PC-9 (cell line): ENCODE data around the gene MRPL45. TPM values are rescaled to one million over a fixed set of nuclear protein-coding genes. Genes with fewer than 3 reads are reported as not detected.

Experiments
- BruUV-seq: library from RNA; stranded (reverse); fragments of 400-500 nt; replicated peaks from 2 replicates; lab custom pipeline; 2021; lab: Mats Ljungman, UMichigan
- CTCF ChIA-PET: fragments of 300-600 bp; sonication (Branson Sonifier 250); formaldehyde crosslinking; loops from one replicate; lab custom pipeline; 2022; ENCODE audit warnings: antibody characterized with exemption; lab: Charles Lee
- POLR2A ChIA-PET: fragments of 300-600 bp; sonication (Branson Sonifier 250); formaldehyde crosslinking; loops from one replicate; lab custom pipeline; 2022; ENCODE audit warnings: antibody characterized with exemption; ENCODE audit not compliant: unreplicated experiment; lab: Charles Lee
- DNase-seq, 2 experiments: peaks; one replicate each; pipeline versions ENCODE4 v3.0.0 to v3.0.0-alpha.2; 2015 to 2022; ENCODE audit warnings: mixed read lengths in 1 of 2
- H2AFZ ChIP-seq: fragments of 200-600 bp; sonication (generic); 2 replicates; pipeline ENCODE4 v1.8.1; 2017; ENCODE audit warnings: antibody characterized with exemption
- H3F3A ChIP-seq: fragments of 200-600 bp; sonication (generic); 2 replicates; pipeline ENCODE4 v1.8.1; 2017; ENCODE audit warnings: antibody characterized with exemption, mild to moderate bottlenecking, low read depth; ENCODE audit not compliant: insufficient read depth
- H3K27ac ChIP-seq: fragments of 200-600 bp; sonication (generic); 2 replicates; pipeline ENCODE4 v1.6.1; 2016; ENCODE audit warnings: mixed run types
- H3K27me3 ChIP-seq: fragments of 200-600 bp; sonication (generic); 2 replicates; pipeline ENCODE4 v1.6.1; 2016; ENCODE audit warnings: low read depth, mixed run types; ENCODE audit not compliant: insufficient read depth
- H3K36me3 ChIP-seq: fragments of 200-600 bp; sonication (generic); 2 replicates; pipeline ENCODE4 v1.6.1; 2016; ENCODE audit warnings: low read depth, mixed run types
- H3K4me1 ChIP-seq: fragments of 200-600 bp; sonication (generic); replicated peaks from 2 replicates; pipeline ENCODE4 v1.6.1; 2016; ENCODE audit warnings: mixed run types; ENCODE audit not compliant: insufficient read depth
- H3K4me2 ChIP-seq: fragments of 200-600 bp; sonication (generic); 2 replicates; pipeline ENCODE4 v1.6.1; 2017; ENCODE audit warnings: mixed run types
- H3K4me3 ChIP-seq: fragments of 200-600 bp; sonication (generic); 2 replicates; pipeline ENCODE4 v1.6.1; 2016; ENCODE audit warnings: mixed run types
- H3K79me2 ChIP-seq: fragments of 200-600 bp; sonication (generic); 2 replicates; pipeline ENCODE4 v1.6.1; 2017; ENCODE audit warnings: low read depth, mixed run types
- H3K9me2 ChIP-seq: fragments of 200-600 bp; sonication (generic); 2 replicates; pipeline ENCODE4 v1.8.1; 2017; ENCODE audit warnings: mild to moderate bottlenecking; ENCODE audit not compliant: insufficient read depth
- H3K9me3 ChIP-seq: fragments of 200-600 bp; sonication (generic); 2 replicates; pipeline ENCODE4 v1.8.1; 2016; ENCODE audit warnings: low read depth; ENCODE audit not compliant: insufficient read depth
- H4K20me1 ChIP-seq: fragments of 200-600 bp; sonication (generic); 2 replicates; pipeline ENCODE4 v1.8.1; 2017; ENCODE audit not compliant: insufficient read depth
- EZH2 ChIP-seq: fragments of 200-600 bp; sonication (generic); IDR thresholded peaks from 2 replicates; pipeline ENCODE4 v1.8.0; 2017; ENCODE audit warnings: antibody characterized with exemption, low read depth
- intact Hi-C: fragments of 100-400 bp; cut with micrococcal nuclease; formaldehyde crosslinking; loops from one replicate; pipeline ENCODE4 v1.10.0; 2022; ENCODE audit not compliant: unreplicated experiment
- total RNA-seq: library from RNA; stranded (reverse); gene quantifications from 2 replicates; pipeline ENCODE4 v1.2.3, GENCODE V29; 2021
- TF ChIP-seq, protein P1 (sequence below): fragments of 200-600 bp; sonication (generic); conservative IDR thresholded peaks from 2 replicates; pipeline ENCODE4 v1.6.1; 2017; ENCODE audit warnings: mixed run types, antibody characterized with exemption, mild to moderate bottlenecking, moderate library complexity

MRPL45 gene
- total RNA-seq, 1 experiment from 2014 or later: 56.2 TPM

DNA sequence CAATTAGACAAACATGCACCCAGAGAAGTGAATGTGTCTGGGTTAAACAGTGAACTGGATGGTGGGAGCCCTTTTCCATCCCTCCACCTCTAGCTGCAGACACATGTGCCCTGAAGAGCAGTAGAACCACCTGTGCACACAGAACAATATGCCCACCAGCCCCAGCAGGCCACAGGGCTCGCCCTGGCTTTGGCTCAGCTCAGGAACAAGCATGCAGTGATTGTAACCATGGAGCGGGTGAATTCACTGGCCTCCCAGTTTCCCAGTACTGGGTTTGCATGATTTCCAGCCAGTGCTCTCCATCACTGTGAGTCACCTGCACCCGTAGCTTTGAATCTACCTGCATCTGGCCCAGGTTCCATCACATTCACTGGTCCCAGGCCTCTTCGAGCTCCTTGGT, 41.6 kb downstream of the MRPL45 start:
- POLR2A ChIA-PET: no interaction called here
- no peak overlapping the region for H2AFZ ChIP-seq
- H3K4me3 ChIP-seq: no peak overlapping the region
- H3K4me1 ChIP-seq: no peaks in the 10 kb centered on the region
- intact Hi-C loops: no loop called here
- peaks cover 10% of the 10 kb centered on the region; the same call in 1 of the 2 replicates for H3F3A ChIP-seq
- BruUV-seq: no TSS peak
- TF ChIP-seq, protein P1, sequence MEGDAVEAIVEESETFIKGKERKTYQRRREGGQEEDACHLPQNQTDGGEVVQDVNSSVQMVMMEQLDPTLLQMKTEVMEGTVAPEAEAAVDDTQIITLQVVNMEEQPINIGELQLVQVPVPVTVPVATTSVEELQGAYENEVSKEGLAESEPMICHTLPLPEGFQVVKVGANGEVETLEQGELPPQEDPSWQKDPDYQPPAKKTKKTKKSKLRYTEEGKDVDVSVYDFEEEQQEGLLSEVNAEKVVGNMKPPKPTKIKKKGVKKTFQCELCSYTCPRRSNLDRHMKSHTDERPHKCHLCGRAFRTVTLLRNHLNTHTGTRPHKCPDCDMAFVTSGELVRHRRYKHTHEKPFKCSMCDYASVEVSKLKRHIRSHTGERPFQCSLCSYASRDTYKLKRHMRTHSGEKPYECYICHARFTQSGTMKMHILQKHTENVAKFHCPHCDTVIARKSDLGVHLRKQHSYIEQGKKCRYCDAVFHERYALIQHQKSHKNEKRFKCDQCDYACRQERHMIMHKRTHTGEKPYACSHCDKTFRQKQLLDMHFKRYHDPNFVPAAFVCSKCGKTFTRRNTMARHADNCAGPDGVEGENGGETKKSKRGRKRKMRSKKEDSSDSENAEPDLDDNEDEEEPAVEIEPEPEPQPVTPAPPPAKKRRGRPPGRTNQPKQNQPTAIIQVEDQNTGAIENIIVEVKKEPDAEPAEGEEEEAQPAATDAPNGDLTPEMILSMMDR: no peak
- no peak for TF ChIP-seq EZH2
- no peaks in the 10 kb centered on the region for H3K36me3 ChIP-seq
- no peaks in the 10 kb centered on the region for H4K20me1 ChIP-seq
- CTCF ChIA-PET: interaction anchor here (0.8 kb wide), 1 partner anchor 11 kb away, joined by 3 read pairs; no protein-coding TSS in a partner anchor
- no peaks in the 10 kb centered on the region for H3K9me3 ChIP-seq
- no peak overlapping the region for H3K27ac ChIP-seq
- peaks cover 16% of the 10 kb centered on the region; the same call in 1 of the 2 replicates for H3K27me3 ChIP-seq
- no peak overlapping the region for H3K4me2 ChIP-seq
- H3K9me2 ChIP-seq: no peaks in the 10 kb centered on the region
- no peaks in the 10 kb centered on the region for H3K79me2 ChIP-seq
- DNase-seq: no peak

DNA sequence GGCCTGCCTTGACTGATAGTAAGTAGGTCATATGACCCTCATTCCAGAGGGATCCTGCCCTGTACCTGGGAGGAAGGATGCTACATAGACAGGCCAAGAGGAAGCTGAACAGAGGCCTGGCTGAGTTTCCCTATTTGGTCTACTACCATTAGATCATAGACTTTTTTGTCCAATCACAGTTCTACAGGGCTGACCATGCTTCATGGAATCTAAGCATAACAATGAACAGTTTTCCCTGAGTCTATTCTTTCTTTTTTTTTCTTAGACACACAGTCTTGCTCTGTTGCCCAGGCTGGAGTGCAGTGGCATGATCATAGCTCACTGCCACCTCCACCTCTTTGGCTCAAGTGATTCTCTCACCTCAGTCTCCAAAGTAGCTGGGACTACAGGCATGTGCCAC, 42.9 kb downstream of the MRPL45 start:
- H3K27me3 ChIP-seq: peaks cover 16% of the 10 kb centered on the region; the same call in 1 of the 2 replicates
- H3K36me3 ChIP-seq: no peaks in the 10 kb centered on the region
- no peaks in the 10 kb centered on the region for H4K20me1 ChIP-seq
- no peaks in the 10 kb centered on the region for H3K9me2 ChIP-seq
- no peak overlapping the region for H3K4me3 ChIP-seq
- no peak overlapping the region for H3K27ac ChIP-seq
- no peak for DNase-seq
- ChIA-PET CTCF (no interaction called here), POLR2A (interaction anchor here (0.5 kb wide), 1 partner anchor 757 kb away, joined by 10 read pairs; no protein-coding TSS in a partner anchor)
- H3K9me3 ChIP-seq: no peaks in the 10 kb centered on the region
- H3F3A ChIP-seq: peaks cover 10% of the 10 kb centered on the region; the same call in 1 of the 2 replicates
- no peak overlapping the region for H2AFZ ChIP-seq
- BruUV-seq: no TSS peak
- H3K4me2 ChIP-seq: no peak overlapping the region
- H3K4me1 ChIP-seq: no peaks in the 10 kb centered on the region
- no peaks in the 10 kb centered on the region for H3K79me2 ChIP-seq
- TF ChIP-seq, protein P1: no peak
- no peak for TF ChIP-seq EZH2
- intact Hi-C loops: no loop called here

DNA sequence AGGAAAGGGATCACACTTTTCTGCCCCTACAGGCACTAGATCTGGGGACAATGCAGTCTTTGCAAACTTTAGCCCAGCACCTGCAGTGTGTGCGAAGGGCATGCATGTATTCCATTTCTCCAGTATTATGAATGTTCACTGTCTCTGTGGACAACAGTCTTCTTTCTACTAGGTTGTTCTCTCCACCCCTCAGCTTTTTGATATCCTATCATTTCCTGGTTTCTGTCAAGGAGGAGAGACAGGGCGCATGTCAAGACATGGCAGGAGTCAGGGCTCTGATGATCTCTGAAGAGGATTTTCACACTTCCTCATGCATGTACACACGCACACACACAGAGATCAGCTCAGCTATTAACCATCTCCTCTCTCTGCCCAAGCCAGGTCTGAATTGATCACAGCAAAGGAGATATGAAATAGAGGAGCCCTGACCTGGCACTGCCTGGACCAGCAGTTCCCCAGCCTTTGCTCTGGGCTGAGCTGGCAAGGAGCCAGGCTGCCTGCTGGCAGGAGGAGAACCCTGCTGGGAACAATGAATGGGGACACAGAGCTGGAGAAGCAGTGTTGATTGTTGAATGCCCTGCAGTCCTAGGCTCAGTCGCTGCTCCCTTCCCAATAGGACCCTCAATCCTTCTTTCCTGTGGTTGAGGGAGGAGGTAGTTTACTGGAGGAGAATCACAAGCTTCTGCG, 44.2 kb downstream of the MRPL45 start:
- Histone ChIP-seq H3K36me3 (no peaks in the 10 kb centered on the region), H3K4me1 (no peaks in the 10 kb centered on the region), H3K9me3 (no peaks in the 10 kb centered on the region), H4K20me1 (no peaks in the 10 kb centered on the region), H3K79me2 (no peaks in the 10 kb centered on the region), H3K9me2 (no peaks in the 10 kb centered on the region), H3K27ac (no peak overlapping the region), H3K27me3 (peaks cover 16% of the 10 kb centered on the region; the same call in 1 of the 2 replicates), H3K4me3 (no peak overlapping the region), H3F3A (peaks cover 10% of the 10 kb centered on the region; the same call in 1 of the 2 replicates), H2AFZ (no peak overlapping the region), H3K4me2 (no peak overlapping the region)
- TF ChIP-seq EZH2: no peak
- TF ChIP-seq, protein P1: no peak
- intact Hi-C loops: no loop called here
- POLR2A ChIA-PET: interaction anchor here (0.6 kb wide), 1 partner anchor 14 kb away, joined by 3 read pairs; no protein-coding TSS in a partner anchor
- DNase-seq: peak in 1 of 2 experiments; percentile 62
- CTCF ChIA-PET: no interaction called here
- BruUV-seq: no TSS peak
